H1 (cell line): ENCODE data around the gene KDELR1. TPM values are rescaled to one million over a fixed set of nuclear protein-coding genes. Genes with fewer than 3 reads are reported as not detected.

Source experiments
- CTCF ChIA-PET: fragments of 300-600 bp; sonication (Branson Sonifier 250); formaldehyde crosslinking; loops from one replicate; lab custom pipeline; 2021; ENCODE audit not compliant: partially characterized antibody; lab: Charles Lee
- POLR2A ChIA-PET: fragments of 300-600 bp; sonication (Branson Sonifier 250); formaldehyde crosslinking; loops from one replicate; lab custom pipeline; 2021; ENCODE audit warnings: inconsistent platforms; ENCODE audit not compliant: partially characterized antibody; lab: Charles Lee
- DNase-seq, 2 experiments: peaks; one replicate each; pipeline versions ENCODE4 v3.0.0 to v3.0.0-alpha.2; 2010 to 2022; ENCODE audit warnings: low spot score in 2 of 2, low read depth in 1 of 2, mixed read lengths in 1 of 2
- FAIRE-seq: peaks from 2 replicates; lab custom pipeline; 2011; peaks lifted over from hg19 to GRCh38; lab: Jason Lieb, UNC
- H2AFZ ChIP-seq: 2 replicates; pipeline ENCODE4 v1.8.1; 2012; ENCODE audit warnings: low read length, inconsistent platforms
- H2AK5ac ChIP-seq: 2 replicates; pipeline ENCODE4 v1.6.1; 2013; ENCODE audit warnings: low read depth, low read length
- H2BK120ac ChIP-seq: replicated peaks from 2 replicates; pipeline ENCODE3; 2013; ENCODE audit warnings: low read depth, low read length, inconsistent platforms
- H2BK12ac ChIP-seq: 2 replicates; pipeline ENCODE4 v1.6.1; 2013; ENCODE audit warnings: low read depth, low read length
- H2BK15ac ChIP-seq: 2 replicates; pipeline ENCODE4 v1.6.1; 2013; ENCODE audit warnings: low read length
- H2BK20ac ChIP-seq: 2 replicates; pipeline ENCODE4 v1.6.1; 2013; ENCODE audit warnings: low read length
- H2BK5ac ChIP-seq: 2 replicates; pipeline ENCODE4 v1.6.1; 2013; ENCODE audit warnings: low read depth, low read length
- H3K14ac ChIP-seq: 2 replicates; pipeline ENCODE4 v1.6.1; 2013; ENCODE audit warnings: inconsistent platforms; ENCODE audit not compliant: insufficient read length
- H3K18ac ChIP-seq: 2 replicates; pipeline ENCODE4 v1.6.1; 2013; ENCODE audit warnings: low read length; ENCODE audit errors: extremely low read depth
- H3K23ac ChIP-seq: 2 replicates; pipeline ENCODE4 v1.6.1; 2013; ENCODE audit warnings: inconsistent platforms; ENCODE audit not compliant: insufficient read length
- H3K23me2 ChIP-seq: 2 replicates; pipeline ENCODE4 v1.6.1; 2013; ENCODE audit warnings: low read depth, low read length
- H3K27ac ChIP-seq: 2 replicates; pipeline ENCODE4 v1.6.1; 2011; ENCODE audit warnings: low read depth, low read length, inconsistent platforms
- H3K27me3 ChIP-seq, 4 experiments: replicated peaks in 1 of 4; 1 replicate in 1 of 4; 2 replicates in 3 of 4; pipeline versions ENCODE4 v1.6.1 to v1.8.1; 2011 to 2013; ENCODE audit warnings: low read length in 3 of 4, mild to moderate bottlenecking in 3 of 4, inconsistent platforms in 2 of 4, mixed read lengths in 2 of 4, moderate library complexity in 1 of 4; ENCODE audit not compliant: control insufficient read depth in 3 of 4, insufficient read depth in 3 of 4; ENCODE audit errors: extremely low read depth in 1 of 4
- H3K36me3 ChIP-seq, 4 experiments: 2 replicates each; pipeline versions ENCODE4 v1.6.1 to v1.8.1; 2011 to 2013; ENCODE audit warnings: mild to moderate bottlenecking in 4 of 4, low read length in 3 of 4, moderate library complexity in 2 of 4, control low read depth in 1 of 4, inconsistent platforms in 1 of 4; ENCODE audit not compliant: insufficient read depth in 4 of 4, control insufficient read depth in 2 of 4
- H3K4ac ChIP-seq: replicated peaks from 2 replicates; pipeline ENCODE3; 2013; ENCODE audit warnings: low read length, low read depth, mixed read lengths, inconsistent platforms; ENCODE audit not compliant: insufficient read length
- H3K4me1 ChIP-seq, 4 experiments: replicated peaks in 1 of 4; 1 replicate in 1 of 4; 2 replicates in 3 of 4; pipeline versions ENCODE4 v1.6.1 to v1.8.1; 2011 to 2013; ENCODE audit warnings: low read length in 3 of 4, inconsistent platforms in 2 of 4, mixed read lengths in 1 of 4; ENCODE audit not compliant: insufficient read depth in 4 of 4, control insufficient read depth in 3 of 4
- H3K4me2 ChIP-seq, 2 experiments: 2 replicates each; pipeline versions ENCODE4 v1.6.1 to v1.8.1; 2011 to 2013; ENCODE audit warnings: low read depth in 2 of 2, low read length in 2 of 2, control low read depth in 1 of 2, inconsistent platforms in 1 of 2, mild to moderate bottlenecking in 1 of 2; ENCODE audit not compliant: insufficient read depth in 1 of 2
- H3K4me3 ChIP-seq, 4 experiments: fragments of 200-600, 300-600 bp in 1 of 4; sonication (generic), shearing (Covaris generic), sonication (Bioruptor Twin) in 1 of 4; 2 replicates each; pipeline versions ENCODE4 v1.5.1 to v1.8.1; 2011 to 2016; ENCODE audit warnings: low read length in 4 of 4, low read depth in 3 of 4, control low read depth in 2 of 4, inconsistent platforms in 2 of 4, mild to moderate bottlenecking in 2 of 4, mixed read lengths in 1 of 4, moderate library complexity in 1 of 4; ENCODE audit not compliant: insufficient read depth in 2 of 4; ENCODE audit errors: extremely low read depth in 1 of 4
- H3K56ac ChIP-seq: replicated peaks from 2 replicates; pipeline ENCODE3; 2013; ENCODE audit warnings: low read depth, mild to moderate bottlenecking, mixed read lengths, low read length, inconsistent platforms; ENCODE audit not compliant: insufficient read length
- H3K79me1 ChIP-seq: 2 replicates; pipeline ENCODE4 v1.6.1; 2013; ENCODE audit warnings: low read depth, low read length, control low read depth
- H3K79me2 ChIP-seq, 2 experiments: 2 replicates each; pipeline versions ENCODE4 v1.6.1 to v1.8.1; 2012 to 2013; ENCODE audit warnings: low read length in 2 of 2, mild to moderate bottlenecking in 2 of 2, inconsistent platforms in 1 of 2; ENCODE audit not compliant: insufficient read depth in 2 of 2, control insufficient read depth in 1 of 2
- H3K9ac ChIP-seq, 4 experiments: replicated peaks in 1 of 4; 1 replicate in 1 of 4; 2 replicates in 3 of 4; pipeline versions ENCODE4 v1.6.1 to v1.8.1; 2011 to 2013; ENCODE audit warnings: low read depth in 3 of 4, low read length in 3 of 4, control low read depth in 2 of 4, mild to moderate bottlenecking in 2 of 4, moderate library complexity in 2 of 4, inconsistent platforms in 1 of 4; ENCODE audit errors: extremely low read depth in 1 of 4
- H3K9me3 ChIP-seq, 2 experiments: 2 replicates each; pipeline versions ENCODE4 v1.6.1 to v1.8.1; 2012 to 2013; ENCODE audit warnings: mild to moderate bottlenecking in 2 of 2, moderate library complexity in 2 of 2, control low read depth in 1 of 2, inconsistent platforms in 1 of 2, low read depth in 1 of 2, low read length in 1 of 2, mixed read lengths in 1 of 2; ENCODE audit not compliant: insufficient read depth in 2 of 2
- H4K20me1 ChIP-seq, 2 experiments: replicated peaks in 1 of 2; 2 replicates each; pipeline versions ENCODE3 to v1.8.1; 2011 to 2013; ENCODE audit warnings: inconsistent platforms in 2 of 2, low read length in 2 of 2, mild to moderate bottlenecking in 1 of 2; ENCODE audit not compliant: insufficient read depth in 2 of 2, control insufficient read depth in 1 of 2
- H4K5ac ChIP-seq: 2 replicates; pipeline ENCODE4 v1.6.1; 2013; ENCODE audit warnings: low read length, low read depth, mixed read lengths, inconsistent platforms; ENCODE audit not compliant: insufficient read length
- H4K8ac ChIP-seq: 2 replicates; pipeline ENCODE4 v1.8.0; 2013; ENCODE audit warnings: mild to moderate bottlenecking, moderate library complexity, low read length, inconsistent platforms; ENCODE audit not compliant: insufficient read depth; ENCODE audit errors: extremely low read depth
- H4K91ac ChIP-seq: replicated peaks from 2 replicates; pipeline ENCODE3; 2013; ENCODE audit warnings: low read length, mixed read lengths, inconsistent platforms; ENCODE audit not compliant: insufficient read length
- CTBP2 ChIP-seq: IDR thresholded peaks from 2 replicates; pipeline ENCODE4 v1.7.0; 2011; ENCODE audit warnings: borderline replicate concordance, mild to moderate bottlenecking, moderate library complexity, mixed read lengths, low read length; ENCODE audit not compliant: insufficient read depth, insufficient read length
- CTCF ChIP-seq, 3 experiments: IDR thresholded peaks; 1 replicate in 2 of 3; 2 replicates in 1 of 3; pipeline versions ENCODE4 v1.5.1 to v1.6.1; 2011; ENCODE audit warnings: low read length in 3 of 3, mild to moderate bottlenecking in 3 of 3, inconsistent platforms in 2 of 3, low read depth in 1 of 3, moderate library complexity in 1 of 3; ENCODE audit not compliant: insufficient read depth in 1 of 3; ENCODE audit errors: control extremely low read depth in 1 of 3
- FOSL1 ChIP-seq: IDR thresholded peaks from 2 replicates; pipeline ENCODE4 v1.6.1; 2011; ENCODE audit warnings: mild to moderate bottlenecking, low read depth, low read length, moderate library complexity; ENCODE audit not compliant: insufficient read depth
- HDAC2 ChIP-seq, 2 experiments: fragments of 300-600 bp in 1 of 2; sonication (generic) in 1 of 2; IDR thresholded peaks; 2 replicates each; pipeline ENCODE4 v1.6.1; 2011 to 2012; ENCODE audit warnings: low read depth in 2 of 2, low read length in 2 of 2, mild to moderate bottlenecking in 2 of 2, moderate library complexity in 2 of 2, borderline replicate concordance in 1 of 2, inconsistent platforms in 1 of 2
- KDM5A ChIP-seq: fragments of 200-600 bp; IDR thresholded peaks from 2 replicates; pipeline ENCODE4 v1.7.1; 2012; ENCODE audit warnings: mild to moderate bottlenecking, low read length, inconsistent platforms, mixed read lengths
- PHF8 ChIP-seq: fragments of 200-600 bp; sonication (generic); conservative IDR thresholded peaks from 2 replicates; pipeline ENCODE4 v1.7.1; 2012; ENCODE audit warnings: low read depth, mild to moderate bottlenecking, inconsistent platforms, low read length, moderate library complexity
- RBBP5 ChIP-seq: IDR thresholded peaks from 2 replicates; pipeline ENCODE4 v1.7.1; 2012; ENCODE audit warnings: low read depth, mild to moderate bottlenecking, inconsistent platforms, low read length, moderate library complexity, borderline replicate concordance
- SP1 ChIP-seq: IDR thresholded peaks from 2 replicates; pipeline ENCODE4 v1.6.1; 2011; ENCODE audit warnings: low read depth, low read length
- SRF ChIP-seq: IDR thresholded peaks from 2 replicates; pipeline ENCODE4 v1.6.1; 2011; ENCODE audit warnings: mild to moderate bottlenecking, low read depth, low read length, moderate library complexity
- SUZ12 ChIP-seq: fragments of 200-600 bp; sonication (generic); IDR thresholded peaks from 2 replicates; pipeline ENCODE4 v1.6.1; 2012; ENCODE audit warnings: mild to moderate bottlenecking, inconsistent platforms, low read length, moderate library complexity, mixed read lengths
- WGBS, 2 experiments: shearing (Covaris generic) in 1 of 2; methylation state at CpG; one replicate each; pipeline versions ENCODE4 v1.1.6 to v1.1.7; 2013 to 2015; ENCODE audit warnings: low lambda C conversion rate in 2 of 2, mixed read lengths in 2 of 2, inconsistent platforms in 1 of 2, low coverage in 1 of 2, missing lambda C conversion rate in 1 of 2; ENCODE audit not compliant: insufficient replicate concordance in 2 of 2, insufficient coverage in 1 of 2, insufficient read length in 1 of 2; ENCODE audit errors: extremely low coverage in 1 of 2, missing lambda C conversion rate in 1 of 2; 5-methylcytosine and 5-hydroxymethylcytosine counted together
- polyA plus RNA-seq, 7 experiments: library from polyadenylated mRNA; depleted of rRNA in 3 of 7; stranded (reverse) in 5 of 7; unstranded in 2 of 7; fragments of >200 nt in 5 of 7; fragments of 200-250 nt in 2 of 7; gene quantifications; 1 replicate in 5 of 7; 2 replicates in 1 of 7; 4 replicates in 1 of 7; pipeline versions ENCODE4 v1.2.1 to v1.2.3, GENCODE V29; 2011 to 2013; ENCODE audit warnings: missing spikeins in 2 of 7, mixed read lengths in 2 of 7
- total RNA-seq: library from RNA; stranded (reverse); fragmentation: NEBNext Ultra II Directional; extraction: Animal tissue kit (Norgen Biotek cat#: 25700); gene quantifications from 2 replicates; pipeline ENCODE4 v1.2.1, GENCODE V29; 2021

The KDELR1 gene
- total and polyA plus RNA-seq, 2 of the 8 experiments (the other 6 are each of a cell fraction or from before 2014, with no cell fraction given) = 225 to 231 TPM

GRCh38 chr19:48398102-48398374, 6.7 kb upstream of the KDELR1 start:
- no peak overlapping the region for H2AFZ ChIP-seq
- peak overlapping the region; percentile 26 to 81 (median 70); a peak in 5 of 7 replicates for H3K9ac ChIP-seq
- H2BK15ac ChIP-seq = no peak overlapping the region; the same call in 1 of the 2 replicates
- CTCF ChIA-PET = no interaction called here
- H2BK120ac ChIP-seq = no peak overlapping the region
- H3K36me3 ChIP-seq = no peaks in the 10 kb centered on the region
- H3K18ac ChIP-seq = peak overlapping the region; percentile 60; the same call in 1 of the 2 replicates
- peak overlapping the region; percentile 84 for H2BK12ac ChIP-seq
- H4K5ac ChIP-seq = no peak overlapping the region
- H2BK20ac ChIP-seq = no peak overlapping the region
- FAIRE-seq = no peak
- peak overlapping the region; percentile 97 for H4K91ac ChIP-seq
- POLR2A ChIA-PET = interaction anchor here (1.3 kb wide), 1 partner anchor 13 kb away, joined by 3 read pairs; no protein-coding TSS in a partner anchor
- peak overlapping the region; percentile 99; the same call in 1 of the 2 replicates for H2AK5ac ChIP-seq
- peak overlapping the region; percentile 32 to 86 (median 61) for H3K4me3 ChIP-seq
- H4K20me1 ChIP-seq = no peaks in the 10 kb centered on the region
- 5% methylated on average over 17 of the region's 17 CpGs; no CpG with 5 or more reads in 1 of the 2 experiments for WGBS, 2 experiments
- H3K4ac ChIP-seq = peak overlapping the region; percentile 88
- peaks cover 6 to 45% (median 40%) of the 10 kb centered on the region in 4 experiments for H3K27me3 ChIP-seq
- H3K79me2 ChIP-seq = no peaks in the 10 kb centered on the region
- no peak overlapping the region for H3K56ac ChIP-seq
- no peak overlapping the region for H3K27ac ChIP-seq
- peak overlapping the region; percentile 81; the same call in 1 of the 2 replicates for H4K8ac ChIP-seq
- peak overlapping the region; percentile 98 for H3K14ac ChIP-seq
- H3K23ac ChIP-seq = no peak overlapping the region
- TF ChIP-seq CTBP2 (no peak), RBBP5 (no peak), CTCF (IDR thresholded peaks at IDR 0.05; ENCODE audit: control extremely low read depth in 1 of 3, insufficient read depth in 1 of 3, low read depth in 1 of 3, low read length in 3 of 3) (no peak), SP1 (no peak), SRF (no peak), FOSL1 (no peak), PHF8 (no peak; the same call in 1 of the 2 replicates), HDAC2 (IDR thresholded peaks at IDR 0.05; ENCODE audit: borderline replicate concordance in 1 of 2, low read depth in 2 of 2, low read length in 2 of 2) (no peak), SUZ12 (no peak), KDM5A (no peak)
- H3K4me1 ChIP-seq = peaks cover 8 to 50% (median 39%) of the 10 kb centered on the region in 4 experiments
- peaks cover 27% of the 10 kb centered on the region for H3K23me2 ChIP-seq
- H3K79me1 ChIP-seq = no peaks in the 10 kb centered on the region
- peak overlapping the region; percentile 96 to 100 for H3K4me2 ChIP-seq
- H2BK5ac ChIP-seq = no peak overlapping the region
- H3K9me3 ChIP-seq = no peaks in the 10 kb centered on the region
- DNase-seq = no peak
